ENCODE measurements around the gene AQP1.

AQP1 gene

DNA sequence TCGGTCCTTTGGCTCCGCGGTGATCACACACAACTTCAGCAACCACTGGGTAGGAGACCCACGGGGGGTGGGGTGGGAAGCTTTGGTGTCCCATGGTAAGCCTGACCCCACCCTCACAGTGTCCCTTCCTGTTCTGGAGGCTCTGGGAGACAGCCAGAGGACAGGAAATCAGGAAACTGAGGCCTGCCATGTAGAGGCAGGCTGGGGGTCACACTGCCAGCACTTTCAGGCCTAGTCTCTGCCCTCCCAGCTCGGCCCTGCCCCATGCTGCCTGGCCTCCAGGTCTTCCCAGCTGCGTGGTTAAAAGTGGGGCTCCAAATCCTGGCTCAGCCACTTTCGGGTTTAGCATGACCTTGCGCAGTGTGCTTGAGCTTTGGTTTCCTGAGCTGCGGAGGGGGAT, 10.9 kb downstream of the AQP1 start:
- no peak for DNase-seq

DNA sequence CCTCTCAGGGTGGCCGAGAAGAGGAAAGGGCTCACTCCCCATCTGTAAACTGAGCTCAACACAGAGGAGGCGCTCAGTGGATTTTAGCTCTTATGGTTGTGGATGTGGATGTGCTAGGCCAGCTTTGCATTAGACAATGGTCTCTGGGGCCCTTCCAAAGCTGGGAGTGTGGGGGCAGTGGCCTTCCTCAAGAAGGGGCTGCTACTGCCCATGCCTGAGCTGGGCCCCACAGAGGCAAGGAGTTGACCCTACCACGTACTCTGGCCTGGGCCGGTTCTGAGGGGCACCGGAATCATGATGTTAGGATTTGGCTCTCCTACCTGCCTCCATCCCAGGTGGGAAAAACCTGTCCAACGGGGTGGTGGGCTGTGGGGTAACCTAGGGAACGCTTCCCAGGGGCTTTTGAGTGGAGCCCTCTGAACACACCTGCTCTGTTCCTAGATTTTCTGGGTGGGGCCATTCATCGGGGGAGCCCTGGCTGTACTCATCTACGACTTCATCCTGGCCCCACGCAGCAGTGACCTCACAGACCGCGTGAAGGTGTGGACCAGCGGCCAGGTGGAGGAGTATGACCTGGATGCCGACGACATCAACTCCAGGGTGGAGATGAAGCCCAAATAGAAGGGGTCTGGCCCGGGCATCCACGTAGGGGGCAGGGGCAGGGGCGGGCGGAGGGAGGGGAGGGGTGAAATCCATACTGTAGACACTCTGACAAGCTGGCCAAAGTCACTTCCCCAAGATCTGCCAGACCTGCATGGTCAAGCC, 11.5 kb downstream of the AQP1 start:
- DNase-seq = no peak

DNA sequence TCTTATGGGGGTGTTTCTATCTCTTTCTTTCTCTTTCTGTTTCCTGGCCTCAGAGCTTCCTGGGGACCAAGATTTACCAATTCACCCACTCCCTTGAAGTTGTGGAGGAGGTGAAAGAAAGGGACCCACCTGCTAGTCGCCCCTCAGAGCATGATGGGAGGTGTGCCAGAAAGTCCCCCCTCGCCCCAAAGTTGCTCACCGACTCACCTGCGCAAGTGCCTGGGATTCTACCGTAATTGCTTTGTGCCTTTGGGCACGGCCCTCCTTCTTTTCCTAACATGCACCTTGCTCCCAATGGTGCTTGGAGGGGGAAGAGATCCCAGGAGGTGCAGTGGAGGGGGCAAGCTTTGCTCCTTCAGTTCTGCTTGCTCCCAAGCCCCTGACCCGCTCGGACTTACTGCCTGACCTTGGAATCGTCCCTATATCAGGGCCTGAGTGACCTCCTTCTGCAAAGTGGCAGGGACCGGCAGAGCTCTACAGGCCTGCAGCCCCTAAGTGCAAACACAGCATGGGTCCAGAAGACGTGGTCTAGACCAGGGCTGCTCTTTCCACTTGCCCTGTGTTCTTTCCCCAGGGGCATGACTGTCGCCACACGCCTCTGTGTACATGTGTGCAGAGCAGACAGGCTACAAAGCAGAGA, 12.2 kb downstream of the AQP1 start:
- no peak for DNase-seq

DNA sequence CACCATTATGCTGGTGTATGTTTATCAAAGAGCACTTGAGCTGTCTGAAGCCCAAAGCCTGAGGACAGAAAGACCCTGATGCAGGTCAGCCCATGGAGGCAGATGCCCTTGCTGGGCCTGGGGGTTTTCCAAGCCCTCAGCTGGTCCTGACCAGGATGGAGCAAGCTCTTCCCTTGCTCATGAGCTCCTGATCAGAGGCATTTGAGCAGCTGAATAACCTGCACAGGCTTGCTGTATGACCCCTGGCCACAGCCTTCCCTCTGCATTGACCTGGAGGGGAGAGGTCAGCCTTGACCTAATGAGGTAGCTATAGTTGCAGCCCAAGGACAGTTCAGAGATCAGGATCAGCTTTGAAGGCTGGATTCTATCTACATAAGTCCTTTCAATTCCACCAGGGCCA, 13.0 kb downstream of the AQP1 start:
- no peak for DNase-seq

DNA sequence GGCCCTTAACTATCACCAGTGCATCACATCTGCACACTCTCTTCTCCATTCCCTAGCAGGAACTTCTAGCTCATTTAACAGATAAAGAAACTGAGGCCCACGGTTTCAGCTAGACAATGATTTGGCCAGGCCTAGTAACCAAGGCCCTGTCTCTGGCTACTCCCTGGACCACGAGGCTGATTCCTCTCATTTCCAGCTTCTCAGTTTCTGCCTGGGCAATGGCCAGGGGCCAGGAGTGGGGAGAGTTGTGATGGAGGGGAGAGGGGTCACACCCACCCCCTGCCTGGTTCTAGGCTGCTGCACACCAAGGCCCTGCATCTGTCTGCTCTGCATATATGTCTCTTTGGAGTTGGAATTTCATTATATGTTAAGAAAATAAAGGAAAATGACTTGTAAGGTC, 13.5 kb downstream of the AQP1 start:
- DNase-seq = no peak

DNA sequence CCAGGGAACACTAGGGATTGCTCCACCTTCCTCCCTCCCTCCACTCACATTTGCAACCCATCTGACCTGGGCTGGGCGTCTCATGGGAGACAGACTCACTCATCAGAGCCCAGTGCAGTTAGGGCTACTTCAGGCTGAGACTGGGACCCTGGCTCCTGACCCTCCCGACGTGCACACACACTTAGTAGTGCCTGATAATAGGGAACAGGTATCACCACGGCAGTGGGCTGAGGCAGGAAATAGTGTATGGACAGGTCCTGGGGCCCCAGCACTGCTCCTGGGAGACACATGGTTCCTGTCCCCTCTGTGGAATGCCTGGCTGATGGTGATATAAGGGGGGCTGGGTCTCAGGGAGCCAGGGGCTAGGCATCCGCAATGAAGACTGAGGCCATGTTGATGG, 14.3 kb downstream of the AQP1 start:
- DNase-seq = no peak

DNA sequence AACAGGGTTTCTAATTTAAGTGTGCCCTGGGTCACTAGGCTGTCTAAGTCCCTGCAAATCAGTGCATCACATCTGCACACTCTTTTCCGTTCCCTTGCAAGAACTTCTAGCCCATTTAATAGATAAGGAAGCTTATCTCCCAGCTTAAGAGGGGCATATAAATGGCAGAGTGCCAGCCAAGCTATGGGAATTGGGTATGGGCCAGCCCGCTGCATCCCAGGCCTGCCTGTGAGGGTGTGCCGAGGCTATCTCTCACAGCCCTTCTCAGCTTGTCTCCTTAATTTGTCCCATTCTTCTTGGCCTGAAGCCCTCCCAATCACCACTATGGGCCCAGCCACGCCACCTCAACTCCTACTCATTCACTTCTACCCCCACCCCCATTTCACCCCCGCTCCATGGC, 14.7 kb downstream of the AQP1 start:
- no peak for DNase-seq

DNA sequence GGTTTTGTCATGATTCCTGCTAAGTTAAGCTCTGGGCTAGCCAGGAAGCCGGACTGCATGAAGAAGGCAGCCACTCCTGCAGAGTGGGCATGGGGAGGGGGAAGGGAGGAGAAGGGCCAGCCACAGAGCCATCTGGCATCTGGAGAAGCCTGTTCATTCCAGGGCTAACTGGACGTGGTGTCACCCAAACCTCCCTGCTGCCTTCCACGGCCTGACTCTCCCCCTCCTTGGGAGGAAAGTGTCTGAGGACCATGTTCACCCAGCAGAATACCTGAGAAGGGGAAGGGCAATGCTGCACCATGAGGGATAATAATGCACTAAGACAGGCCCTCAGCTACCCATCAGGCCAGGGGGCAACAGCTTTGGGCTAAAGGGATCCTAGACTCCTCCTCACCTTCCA, 15.4 kb downstream of the AQP1 start:
- no peak for DNase-seq

DNA sequence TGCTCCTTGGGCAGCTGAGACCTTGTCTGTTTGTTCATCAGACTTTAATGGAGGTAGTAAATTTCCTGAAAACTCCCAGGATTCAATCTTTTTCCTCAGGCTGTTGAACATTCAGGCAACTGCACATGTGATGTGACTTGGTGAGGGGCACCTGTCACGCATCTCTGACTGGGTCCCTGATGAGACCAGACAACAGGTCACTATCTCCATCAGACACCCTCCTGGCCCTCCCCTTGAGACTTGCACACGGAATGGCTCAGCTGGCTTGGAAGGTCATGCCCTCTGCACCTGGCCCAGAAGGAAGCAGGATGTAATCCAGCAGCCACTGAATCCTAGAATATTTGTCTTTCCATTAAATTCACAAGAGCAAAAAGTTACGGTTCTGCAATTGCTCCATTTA, 15.9 kb downstream of the AQP1 start:
- DNase-seq = no peak

DNA sequence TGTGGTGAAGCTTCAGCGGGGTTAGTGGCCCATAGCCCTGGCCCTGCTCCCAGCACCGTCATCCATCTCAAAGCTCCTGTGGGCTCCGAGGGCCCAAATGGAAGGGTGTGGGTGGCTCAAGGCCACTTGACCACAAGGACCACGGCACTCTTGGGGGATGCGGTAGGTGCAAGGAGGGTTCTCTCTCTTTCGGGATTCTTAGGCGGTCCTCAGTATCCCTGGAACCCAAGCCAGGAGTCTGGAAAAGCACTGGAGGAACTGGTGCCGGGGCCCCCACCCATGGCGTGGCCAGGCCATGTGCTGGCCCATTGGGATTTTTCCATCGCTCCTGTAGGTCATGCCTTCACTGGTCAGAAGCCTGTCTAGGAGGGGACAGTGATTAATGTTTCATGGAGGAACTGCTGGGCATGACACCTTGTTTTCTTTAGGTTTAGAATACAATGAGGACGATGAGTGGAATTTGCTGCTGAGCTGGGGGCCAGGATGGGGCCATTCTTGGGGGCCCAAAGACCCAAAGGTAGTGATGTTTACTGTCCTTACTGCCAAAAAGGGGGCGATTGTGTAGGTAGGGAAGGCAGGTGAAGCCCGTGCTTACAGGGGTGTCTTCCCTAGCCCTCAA, 16.7 kb downstream of the AQP1 start:
- no peak for DNase-seq

DNA sequence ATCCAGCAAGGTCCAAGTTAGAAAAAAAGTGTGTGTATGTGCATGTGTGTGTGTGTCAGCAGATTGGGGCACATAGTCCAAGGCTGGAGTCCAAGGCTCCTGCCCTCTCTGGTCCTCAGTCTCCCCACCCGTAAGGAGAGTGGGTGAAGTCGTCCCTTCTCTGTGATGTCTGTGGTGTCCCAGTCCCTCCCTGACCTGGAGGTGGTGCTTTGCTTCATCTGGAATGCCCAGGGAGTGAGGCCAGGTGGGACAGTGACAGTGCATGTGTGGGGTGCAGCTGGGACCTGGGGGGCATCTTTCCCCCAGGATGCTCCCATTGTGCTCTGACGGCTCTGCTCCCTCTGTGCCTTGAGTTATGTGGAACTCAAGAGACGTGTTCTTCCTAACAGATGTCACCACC, 18.0 kb downstream of the AQP1 start:
- no peak for DNase-seq

DNA sequence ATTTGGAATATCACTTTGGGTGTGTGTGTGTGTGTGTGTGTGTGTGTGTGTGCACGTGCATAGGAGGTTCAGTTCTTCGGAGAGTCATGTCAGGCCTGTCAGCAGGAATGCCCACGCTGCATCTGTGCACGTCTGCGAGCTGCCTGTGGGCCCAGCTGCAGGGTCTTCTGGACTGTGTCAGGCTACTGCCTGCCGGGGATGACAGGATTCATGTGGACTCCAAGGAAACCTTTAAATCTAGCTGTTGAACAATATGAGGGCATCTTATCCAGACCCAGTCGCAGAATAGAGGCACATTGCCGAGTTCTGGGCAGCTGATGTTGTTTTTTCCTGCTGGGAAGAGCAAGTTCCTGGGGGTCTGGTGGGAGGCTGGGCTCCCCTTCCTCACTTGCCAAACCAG, 19.0 kb downstream of the AQP1 start:
- no peak for DNase-seq

DNA sequence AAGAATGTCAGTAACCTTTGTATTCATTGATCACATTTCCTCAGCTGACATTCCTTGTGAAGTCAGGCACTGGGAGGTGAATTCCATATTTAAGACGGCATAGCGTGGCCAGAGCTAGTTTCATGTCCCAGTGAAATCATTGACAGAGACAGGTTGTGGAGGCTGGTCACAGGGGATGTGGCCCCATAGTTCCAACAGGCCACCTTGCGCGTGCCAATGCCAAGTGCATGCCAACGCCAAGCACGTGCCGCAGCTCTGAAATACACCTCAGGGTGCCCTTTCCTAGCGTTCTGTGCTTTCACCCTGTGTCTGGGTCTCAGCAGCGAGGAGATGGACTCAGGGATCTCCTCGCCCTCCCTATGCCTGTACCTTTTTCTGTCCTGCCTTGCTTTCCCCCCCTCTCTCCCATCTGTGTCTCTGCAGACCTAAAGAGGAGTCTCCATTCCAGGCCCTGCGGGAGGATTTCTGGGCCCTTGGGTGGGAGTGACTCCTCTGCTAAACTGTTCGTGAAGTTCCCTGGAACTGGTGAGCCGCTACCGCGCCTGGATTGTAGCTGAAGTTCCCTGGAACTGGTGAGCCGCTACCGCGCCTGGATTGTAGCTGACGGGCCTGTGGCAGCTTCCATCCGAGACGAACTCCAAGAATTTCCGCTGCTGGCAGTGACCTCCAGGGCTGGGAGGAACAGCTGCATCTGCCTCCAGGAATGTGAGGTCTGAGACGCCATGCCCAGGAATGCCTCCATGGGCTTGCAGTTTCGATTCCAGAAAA, 19.7 kb downstream of the AQP1 start:
- DNase-seq = no peak

DNA sequence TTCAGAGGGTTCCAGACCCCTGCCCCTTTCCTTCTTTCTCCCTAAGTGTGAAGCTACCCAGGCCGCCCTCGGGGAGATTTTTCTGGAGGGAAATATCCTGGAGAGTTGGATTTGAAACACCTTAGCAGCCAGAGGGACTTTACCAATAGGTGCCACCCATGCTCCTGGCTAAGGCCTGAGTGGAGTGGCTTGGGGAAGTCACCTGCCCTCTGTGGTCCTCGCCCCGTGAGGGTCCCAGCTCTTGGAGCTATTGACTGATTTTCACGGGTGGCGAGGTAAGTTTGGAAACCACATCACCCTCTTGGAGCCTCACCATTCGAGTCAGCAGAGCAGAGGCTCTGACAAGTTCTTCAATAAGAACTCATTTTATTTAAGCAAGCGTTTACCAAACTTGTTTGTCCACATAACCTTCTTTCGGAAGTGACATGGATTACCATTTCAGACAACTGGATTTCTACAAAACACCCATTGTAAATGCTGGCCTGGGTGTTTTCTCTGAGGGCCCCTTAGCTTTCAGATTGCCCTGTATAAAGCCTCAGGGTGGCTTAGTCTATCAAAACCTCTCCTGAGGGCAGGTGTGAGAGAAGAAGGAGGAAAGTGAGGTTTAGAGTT, 20.4 kb downstream of the AQP1 start:
- no peak for DNase-seq

DNA sequence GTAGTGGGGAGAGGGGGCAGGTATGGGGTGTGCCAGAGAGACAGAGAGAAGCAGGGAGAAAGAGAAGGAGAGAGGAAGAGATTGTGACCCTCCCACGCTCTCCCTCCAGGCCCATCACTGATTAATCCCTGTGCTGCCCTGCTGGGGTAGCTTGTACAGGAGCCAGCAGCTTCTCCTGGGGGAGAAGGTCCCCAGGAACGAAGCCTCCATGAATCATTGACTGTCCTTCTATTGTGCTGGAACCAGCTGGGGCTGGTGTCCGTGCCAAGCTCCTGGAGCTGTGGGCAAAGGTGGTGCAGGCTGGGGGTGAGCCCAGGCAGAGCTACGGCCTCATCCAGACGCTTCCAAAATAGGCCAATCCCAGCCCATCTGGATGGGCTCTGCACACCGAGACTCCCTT, 20.9 kb downstream of the AQP1 start:
- DNase-seq = peak in 1 of 2 experiments; percentile 42

DNA sequence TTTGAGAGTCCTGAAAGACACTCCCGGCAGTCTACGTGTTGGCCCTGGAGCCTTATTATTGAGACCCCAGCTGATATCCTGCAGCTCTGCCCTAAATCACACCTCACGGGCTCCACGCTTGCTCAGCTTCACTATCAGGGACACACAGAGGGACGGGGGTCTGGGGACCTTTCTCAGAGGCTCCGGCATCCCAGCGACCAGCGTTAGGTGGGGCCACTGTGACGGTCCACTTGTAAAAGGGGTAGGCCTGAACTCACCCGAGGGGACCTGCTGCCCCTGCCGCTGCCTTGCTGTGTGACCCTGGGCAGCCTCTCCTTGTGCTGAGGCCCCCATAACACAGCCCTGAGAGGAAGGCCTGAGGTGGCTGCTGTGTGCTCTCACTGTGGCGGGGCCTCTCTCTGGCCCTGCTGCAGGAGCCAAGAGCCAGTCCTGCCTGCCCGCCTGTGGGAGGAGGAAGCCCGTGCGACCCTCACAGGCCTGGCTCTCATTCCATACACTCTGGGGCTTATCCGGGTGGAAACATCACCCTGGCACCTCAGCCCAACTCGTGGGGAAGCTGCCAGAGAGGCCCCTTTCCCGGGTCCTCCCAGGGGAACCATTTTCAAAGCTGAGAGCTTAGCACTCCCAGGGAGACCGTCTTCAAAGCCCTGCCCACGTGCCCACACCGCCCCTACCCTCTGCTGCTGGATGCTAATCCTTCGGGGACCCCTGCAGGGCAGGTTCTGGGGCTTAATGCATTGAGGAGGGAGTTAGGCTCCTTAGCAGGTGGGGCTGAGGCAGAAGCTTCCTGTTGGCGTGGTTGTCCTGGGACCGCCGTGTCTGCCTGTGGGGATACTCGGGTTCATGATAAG, 21.7 kb downstream of the AQP1 start:
- DNase-seq = peak in 1 of 2 experiments; percentile 16

DNA sequence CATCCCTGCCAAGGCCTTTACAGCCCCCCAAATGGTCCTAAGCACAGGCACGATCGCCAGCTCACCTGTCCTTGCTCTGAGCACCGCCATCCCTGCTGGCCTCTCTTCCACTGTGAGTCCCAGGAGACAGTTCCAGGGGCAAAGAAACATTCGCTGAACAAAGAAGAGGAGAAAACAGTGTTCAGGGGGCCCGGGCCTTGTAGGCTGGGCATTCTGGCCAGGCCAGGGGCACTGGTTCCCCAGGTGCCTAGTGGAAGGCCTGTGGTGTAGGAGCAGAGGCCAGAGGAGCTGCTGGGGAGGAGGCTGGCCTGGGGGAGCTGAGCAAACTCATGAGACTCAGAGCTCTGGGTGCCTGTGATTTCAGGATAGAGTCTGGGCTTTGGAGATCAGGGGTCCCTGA, 22.6 kb downstream of the AQP1 start:
- DNase-seq = no peak

DNA sequence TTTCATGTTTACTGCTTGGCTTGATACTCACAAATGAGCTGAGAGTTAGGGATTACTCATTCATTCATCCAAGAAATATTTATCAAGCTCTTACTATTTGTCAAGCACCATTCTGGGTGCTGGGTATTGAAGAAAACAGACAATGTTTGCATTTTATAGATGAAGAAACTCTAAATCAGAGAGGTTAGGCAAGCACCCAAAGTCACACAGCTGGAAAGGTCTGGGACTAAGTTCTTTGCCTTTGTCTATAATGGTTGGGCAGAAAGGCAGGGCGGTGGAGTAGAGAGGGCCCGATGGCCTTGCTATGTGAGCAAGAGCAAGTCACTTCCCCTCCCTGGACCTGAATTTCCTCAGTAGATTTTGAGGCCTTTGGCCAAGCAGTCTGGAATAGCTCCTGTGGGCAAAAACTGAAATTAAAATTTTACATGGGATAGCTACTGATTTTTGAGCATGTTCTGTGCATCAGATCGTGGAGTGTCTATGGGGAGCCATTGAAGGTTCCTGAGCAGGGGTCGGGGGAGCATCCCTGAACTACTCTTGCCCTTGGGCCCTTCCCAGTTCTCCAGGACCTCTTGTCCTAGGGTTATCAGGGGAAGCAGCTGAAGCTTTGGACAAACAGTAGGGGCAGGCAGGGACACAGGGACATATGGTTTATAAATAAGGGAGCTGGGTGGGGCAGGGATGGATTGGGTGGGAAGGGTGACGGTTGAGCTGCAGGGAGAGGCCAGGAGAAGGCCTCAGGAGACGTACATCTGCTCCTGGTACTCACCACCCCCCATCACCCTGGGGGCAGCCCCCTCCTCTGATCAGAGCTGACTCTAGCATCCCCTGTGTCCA, 23.3 kb downstream of the AQP1 start:
- DNase-seq = no peak

DNA sequence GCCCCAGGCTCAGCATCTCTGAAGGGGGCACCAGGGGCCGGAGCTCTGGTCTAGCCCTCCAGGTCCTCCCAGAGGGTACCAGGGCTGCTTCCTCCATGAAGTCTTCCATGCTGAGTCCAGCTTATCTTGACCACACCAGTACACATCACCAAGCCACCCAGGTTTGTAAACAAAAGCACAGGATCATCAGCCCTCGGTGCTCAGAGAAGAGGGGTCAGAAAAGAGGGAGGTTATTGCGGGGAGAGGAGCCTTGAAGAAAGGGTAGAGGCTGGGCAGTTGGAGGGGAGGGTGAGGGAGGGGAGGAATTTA, 23.9 kb downstream of the AQP1 start:
- no peak for DNase-seq

DNA sequence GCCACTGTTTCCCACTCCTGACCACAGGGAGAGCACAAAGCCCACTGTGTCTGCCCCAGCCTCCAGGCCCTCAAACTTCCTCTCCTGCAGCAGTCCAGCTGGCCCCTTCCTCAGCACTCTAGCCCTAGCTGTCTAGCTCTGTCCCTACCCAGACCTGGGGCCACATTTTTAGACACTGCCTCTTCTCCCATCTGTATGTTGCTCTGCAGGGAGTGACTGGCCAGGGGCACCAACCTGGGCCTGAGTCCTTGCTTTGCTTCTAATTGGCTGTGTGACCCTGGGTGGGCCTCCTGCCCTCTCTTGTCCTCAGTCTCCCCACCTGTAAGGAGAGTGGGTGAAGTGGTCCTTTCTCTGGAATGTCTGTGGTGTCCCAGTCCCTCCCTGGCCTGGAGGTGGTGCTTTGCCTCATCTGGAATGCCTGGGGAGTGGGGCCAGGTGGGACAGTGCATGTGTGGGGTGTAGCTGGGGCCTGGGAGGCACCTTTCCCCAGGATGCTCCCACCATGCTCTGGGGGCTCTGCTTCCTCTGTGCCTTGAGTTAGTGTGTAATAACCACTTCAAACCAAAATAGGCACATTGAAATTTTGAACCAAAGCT, 25.1 kb downstream of the AQP1 start:
- no peak for DNase-seq

DNA sequence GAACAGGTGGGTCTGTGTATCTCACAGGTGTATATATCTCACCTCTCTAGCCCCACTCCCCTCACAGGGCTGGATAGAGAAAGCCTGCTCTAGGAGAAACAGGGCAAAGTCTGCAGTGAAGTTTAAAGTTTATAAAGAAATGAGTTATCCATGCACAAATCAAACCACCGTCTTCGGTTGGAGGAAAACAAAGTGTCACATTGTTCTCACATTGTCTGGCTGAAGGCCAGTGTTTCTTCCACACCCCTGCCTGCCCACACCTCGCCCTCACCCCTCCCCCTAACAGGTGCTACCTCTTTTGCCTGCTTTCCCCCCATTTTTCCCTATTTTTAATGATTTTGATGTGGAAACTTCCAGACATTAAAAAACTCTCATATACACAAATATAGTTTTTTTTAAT, 25.8 kb downstream of the AQP1 start:
- no peak for DNase-seq
